NT2/D1 (cell line): ENCODE results near the gene TFDP1.

ENCODE experiments used
- SUZ12 ChIP-seq: IDR thresholded peaks from 2 replicates; pipeline ENCODE4 v1.6.1; 2011; ENCODE audit not compliant: insufficient read length, insufficient read depth; ENCODE audit errors: extremely low read depth
- YY1 ChIP-seq: IDR thresholded peaks from 2 replicates; pipeline ENCODE4 v1.6.1; 2011; ENCODE audit not compliant: insufficient read length, insufficient read depth
- ZNF274 ChIP-seq: IDR thresholded peaks from 2 replicates; pipeline ENCODE4 v1.6.1; 2011; ENCODE audit warnings: mild to moderate bottlenecking, low read depth, low read length

- TF ChIP-seq YY1 = no peak
- no peak for TF ChIP-seq SUZ12
- no peak for TF ChIP-seq ZNF274
Measured at GRCh38 chr13:113671066-113672001, 86.8 kb downstream of the TFDP1 start.
